ENCODE measurements around the gene CNTNAP5. TPM values are rescaled to one million over a fixed set of nuclear protein-coding genes. Genes with fewer than 3 reads are reported as not detected.
A peak's percentile ranks its signal among the peaks of the same experiment; 100 is the strongest.

Gene CNTNAP5
- total and polyA plus RNA-seq, 2 of the 13 experiments (the other 11 are each of a cell fraction or from before 2014, with no cell fraction given), result not detected

DNA sequence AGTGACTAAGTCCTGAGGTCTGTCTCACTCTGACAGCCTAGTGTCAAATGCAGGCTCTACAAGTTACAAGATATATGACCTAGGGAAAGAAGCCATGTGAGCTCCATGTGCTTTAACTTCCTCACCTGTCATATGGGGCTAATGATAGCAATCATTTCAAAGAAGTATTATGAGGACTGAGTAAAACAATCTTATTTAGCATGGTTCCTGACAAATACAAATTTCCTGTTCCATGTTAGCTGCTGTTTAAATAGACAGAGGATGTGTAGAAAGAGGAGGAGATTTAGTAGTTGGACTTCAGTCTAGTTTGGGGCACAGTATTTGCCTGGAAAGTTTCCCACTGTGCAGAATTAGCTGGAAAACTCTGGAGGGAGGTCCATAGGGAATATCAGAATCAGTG lies 545.8 kb downstream of the CNTNAP5 start (continued):
- TF ChIP-seq, protein P1, sequence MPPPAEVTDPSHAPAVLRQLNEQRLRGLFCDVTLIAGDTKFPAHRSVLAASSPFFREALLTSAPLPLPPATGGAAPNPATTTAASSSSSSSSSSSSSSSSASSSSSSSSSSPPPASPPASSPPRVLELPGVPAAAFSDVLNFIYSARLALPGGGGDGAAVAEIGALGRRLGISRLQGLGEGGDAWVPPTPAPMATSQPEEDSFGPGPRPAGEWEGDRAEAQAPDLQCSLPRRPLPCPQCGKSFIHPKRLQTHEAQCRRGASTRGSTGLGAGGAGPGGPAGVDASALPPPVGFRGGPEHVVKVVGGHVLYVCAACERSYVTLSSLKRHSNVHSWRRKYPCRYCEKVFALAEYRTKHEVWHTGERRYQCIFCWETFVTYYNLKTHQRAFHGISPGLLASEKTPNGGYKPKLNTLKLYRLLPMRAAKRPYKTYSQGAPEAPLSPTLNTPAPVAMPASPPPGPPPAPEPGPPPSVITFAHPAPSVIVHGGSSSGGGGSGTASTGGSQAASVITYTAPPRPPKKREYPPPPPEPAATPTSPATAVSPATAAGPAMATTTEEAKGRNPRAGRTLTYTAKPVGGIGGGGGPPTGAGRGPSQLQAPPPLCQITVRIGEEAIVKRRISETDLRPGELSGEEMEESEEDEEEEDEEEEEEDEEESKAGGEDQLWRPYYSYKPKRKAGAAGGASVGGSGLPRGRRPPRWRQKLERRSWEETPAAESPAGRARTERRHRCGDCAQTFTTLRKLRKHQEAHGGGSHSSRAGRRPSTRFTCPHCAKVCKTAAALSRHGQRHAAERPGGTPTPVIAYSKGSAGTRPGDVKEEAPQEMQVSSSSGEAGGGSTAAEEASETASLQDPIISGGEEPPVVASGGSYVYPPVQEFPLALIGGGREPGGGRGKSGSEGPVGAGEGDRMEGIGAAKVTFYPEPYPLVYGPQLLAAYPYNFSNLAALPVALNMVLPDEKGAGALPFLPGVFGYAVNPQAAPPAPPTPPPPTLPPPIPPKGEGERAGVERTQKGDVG (CRISPR knock-in tag; IDR thresholded peaks at IDR 0.05; ENCODE audit: borderline replicate concordance), result no peak
- TF ChIP-seq ZNF503 (CRISPR knock-in tag; IDR thresholded peaks at IDR 0.05) (peak; percentile 78), ZNF660 (CRISPR knock-in tag; IDR thresholded peaks at IDR 0.05; ENCODE audit: borderline replicate concordance, low read depth) (no peak), MTF2 (CRISPR knock-in tag; IDR thresholded peaks at IDR 0.05; ENCODE audit: borderline replicate concordance) (no peak), KDM3A (CRISPR knock-in tag; IDR thresholded peaks at IDR 0.05; ENCODE audit: low read depth) (no peak), TBX2 (CRISPR knock-in tag; IDR thresholded peaks at IDR 0.05; ENCODE audit: borderline replicate concordance) (peak; percentile 90; the same call in 1 of the 2 replicates), NR2F6 (IDR thresholded peaks at IDR 0.05) (no peak), NR2F6 (CRISPR knock-in tag; IDR thresholded peaks at IDR 0.05) (no peak), THAP8 (CRISPR knock-in tag; IDR thresholded peaks at IDR 0.05; ENCODE audit: borderline replicate concordance) (no peak), MYNN (CRISPR knock-in tag; IDR thresholded peaks at IDR 0.05; ENCODE audit: low read depth) (no peak), FOXC1 (CRISPR knock-in tag; IDR thresholded peaks at IDR 0.05; ENCODE audit: borderline replicate concordance) (no peak), BCLAF1 (IDR thresholded peaks at IDR 0.05) (no peak), SETDB1 (CRISPR knock-in tag; IDR thresholded peaks at IDR 0.05; ENCODE audit: borderline replicate concordance) (no peak), SATB2 (CRISPR knock-in tag; IDR thresholded peaks at IDR 0.05) (peak; percentile 91), HOXA5 (CRISPR knock-in tag; IDR thresholded peaks at IDR 0.05) (peak; percentile 61; the same call in 1 of the 2 replicates)
- TF ChIP-seq, protein P2, sequence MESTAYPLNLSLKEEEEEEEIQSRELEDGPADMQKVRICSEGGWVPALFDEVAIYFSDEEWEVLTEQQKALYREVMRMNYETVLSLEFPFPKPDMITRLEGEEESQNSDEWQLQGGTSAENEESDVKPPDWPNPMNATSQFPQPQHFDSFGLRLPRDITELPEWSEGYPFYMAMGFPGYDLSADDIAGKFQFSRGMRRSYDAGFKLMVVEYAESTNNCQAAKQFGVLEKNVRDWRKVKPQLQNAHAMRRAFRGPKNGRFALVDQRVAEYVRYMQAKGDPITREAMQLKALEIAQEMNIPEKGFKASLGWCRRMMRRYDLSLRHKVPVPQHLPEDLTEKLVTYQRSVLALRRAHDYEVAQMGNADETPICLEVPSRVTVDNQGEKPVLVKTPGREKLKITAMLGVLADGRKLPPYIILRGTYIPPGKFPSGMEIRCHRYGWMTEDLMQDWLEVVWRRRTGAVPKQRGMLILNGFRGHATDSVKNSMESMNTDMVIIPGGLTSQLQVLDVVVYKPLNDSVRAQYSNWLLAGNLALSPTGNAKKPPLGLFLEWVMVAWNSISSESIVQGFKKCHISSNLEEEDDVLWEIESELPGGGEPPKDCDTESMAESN (CRISPR knock-in tag; conservative IDR thresholded peaks at IDR 0.05), result peak; percentile 67
- TF ChIP-seq, protein P3, sequence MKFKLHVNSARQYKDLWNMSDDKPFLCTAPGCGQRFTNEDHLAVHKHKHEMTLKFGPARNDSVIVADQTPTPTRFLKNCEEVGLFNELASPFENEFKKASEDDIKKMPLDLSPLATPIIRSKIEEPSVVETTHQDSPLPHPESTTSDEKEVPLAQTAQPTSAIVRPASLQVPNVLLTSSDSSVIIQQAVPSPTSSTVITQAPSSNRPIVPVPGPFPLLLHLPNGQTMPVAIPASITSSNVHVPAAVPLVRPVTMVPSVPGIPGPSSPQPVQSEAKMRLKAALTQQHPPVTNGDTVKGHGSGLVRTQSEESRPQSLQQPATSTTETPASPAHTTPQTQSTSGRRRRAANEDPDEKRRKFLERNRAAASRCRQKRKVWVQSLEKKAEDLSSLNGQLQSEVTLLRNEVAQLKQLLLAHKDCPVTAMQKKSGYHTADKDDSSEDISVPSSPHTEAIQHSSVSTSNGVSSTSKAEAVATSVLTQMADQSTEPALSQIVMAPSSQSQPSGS (CRISPR knock-in tag; IDR thresholded peaks at IDR 0.05), result no peak; the same call in none of the 2 replicates
